SU-DHL-6 (cell line): ENCODE measurements around the gene NEBL.

Experiments used
- H2AFZ ChIP-seq: fragments of 200-600 bp; sonication (generic); 2 replicates; pipeline ENCODE4 v1.6.1; 2014; ENCODE audit warnings: low read depth, mild to moderate bottlenecking, moderate library complexity, mixed read lengths, antibody characterized with exemption, low read length; ENCODE audit not compliant: severe bottlenecking
- H3F3A ChIP-seq: fragments of 200-600 bp; shearing (Covaris generic); 2 replicates; pipeline ENCODE4 v1.6.0; 2016; ENCODE audit warnings: antibody characterized with exemption, mild to moderate bottlenecking; ENCODE audit not compliant: insufficient read depth
- H3K27ac ChIP-seq: fragments of 200-600 bp; sonication (generic); 2 replicates; pipeline ENCODE4 v1.5.1; 2016; ENCODE audit warnings: low read depth, mild to moderate bottlenecking, low read length, moderate library complexity, mixed read lengths
- H3K27me3 ChIP-seq: fragments of 200-600 bp; sonication (generic), shearing (Covaris generic); 2 replicates; pipeline ENCODE4 v1.6.0; 2014; ENCODE audit warnings: mild to moderate bottlenecking, low read length
- H3K36me3 ChIP-seq: fragments of 200-600 bp; sonication (generic); 2 replicates; pipeline ENCODE4 v1.6.1; 2014; ENCODE audit warnings: mild to moderate bottlenecking, low read length, mixed read lengths
- H3K4me2 ChIP-seq: fragments of 300-600, 200-600 bp; shearing (Covaris generic), sonication (generic); 2 replicates; pipeline ENCODE4 v1.6.0; 2014; ENCODE audit warnings: low read length, low read depth, mild to moderate bottlenecking; ENCODE audit not compliant: poor library complexity, severe bottlenecking
- H3K4me3 ChIP-seq: fragments of 200-600 bp; sonication (generic); 2 replicates; pipeline ENCODE4 v1.5.1; 2014; ENCODE audit warnings: antibody characterized with exemption, low read length, mild to moderate bottlenecking, mixed read lengths; ENCODE audit not compliant: insufficient read depth, poor library complexity, severe bottlenecking
- H3K79me2 ChIP-seq: fragments of 200-600 bp; sonication (generic); 2 replicates; pipeline ENCODE4 v1.6.1; 2014; ENCODE audit warnings: mild to moderate bottlenecking, low read length, moderate library complexity; ENCODE audit not compliant: insufficient read depth
- H3K9ac ChIP-seq: fragments of 200-600 bp; sonication (generic); 2 replicates; pipeline ENCODE4 v1.7.0; 2014; ENCODE audit warnings: mild to moderate bottlenecking, low read length
- H3K9me2 ChIP-seq: fragments of 200-600 bp; sonication (generic); replicated peaks from 2 replicates; pipeline ENCODE4 v1.6.1; 2014; ENCODE audit warnings: low read length; ENCODE audit not compliant: insufficient read depth
- H3K9me3 ChIP-seq: fragments of 200-600 bp; sonication (generic); 2 replicates; pipeline ENCODE4 v1.6.1; 2014; ENCODE audit warnings: low read length, mixed read lengths; ENCODE audit not compliant: insufficient read depth
- H4K20me1 ChIP-seq: fragments of 200-600 bp; sonication (generic); 2 replicates; pipeline ENCODE4 v1.6.1; 2014; ENCODE audit warnings: low read depth, mild to moderate bottlenecking, antibody characterized with exemption, low read length, moderate library complexity, mixed read lengths
- CTCF ChIP-seq: fragments of 200-600 bp; sonication (generic); IDR thresholded peaks from one replicate; pipeline ENCODE4 v1.5.1; 2017; ENCODE audit warnings: antibody characterized with exemption, mild to moderate bottlenecking, low read length, moderate library complexity; ENCODE audit not compliant: insufficient read depth, poor library complexity, severe bottlenecking
- EZH2phosphoT487 ChIP-seq: fragments of 200-600 bp; sonication (generic), shearing (Covaris generic); conservative IDR thresholded peaks from 2 replicates; pipeline ENCODE4 v1.6.1; 2018; ENCODE audit warnings: mild to moderate bottlenecking, antibody characterized with exemption, low read length, moderate library complexity, mixed read lengths

NEBL gene

DNA sequence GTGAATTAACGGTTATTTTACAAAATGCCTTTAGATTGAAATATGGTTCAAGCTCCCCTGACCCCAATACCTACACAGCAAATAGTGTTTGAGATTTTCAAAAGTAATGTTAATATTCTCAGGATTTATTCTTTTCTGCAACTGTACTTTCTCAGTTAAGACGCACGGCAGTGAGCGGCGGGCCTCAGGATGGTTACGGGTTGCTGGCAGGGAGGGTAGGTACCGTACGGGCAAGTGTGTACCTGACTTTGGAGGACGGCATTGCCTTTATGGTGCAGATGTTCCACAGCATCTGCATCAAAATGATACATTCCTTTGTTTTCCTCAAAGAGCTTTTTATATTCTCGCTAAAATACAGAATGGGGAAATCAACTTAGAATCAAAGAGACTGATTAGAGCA is 44.8 kb downstream of the NEBL start:
- H3K36me3 ChIP-seq: no peaks in the 10 kb centered on the region
- no peaks in the 10 kb centered on the region for H3F3A ChIP-seq
- no peaks in the 10 kb centered on the region for H3K79me2 ChIP-seq
- H3K9me2 ChIP-seq: no peaks in the 10 kb centered on the region
- no peaks in the 10 kb centered on the region for H3K9me3 ChIP-seq
- no peak overlapping the region for H3K4me2 ChIP-seq
- H4K20me1 ChIP-seq: no peaks in the 10 kb centered on the region
- no peak overlapping the region for H3K4me3 ChIP-seq
- H3K27me3 ChIP-seq: no peaks in the 10 kb centered on the region
- H2AFZ ChIP-seq: no peak overlapping the region
- H3K27ac ChIP-seq: no peak overlapping the region
- TF ChIP-seq CTCF: no peak
- TF ChIP-seq EZH2phosphoT487: no peak
- no peak overlapping the region for H3K9ac ChIP-seq

GRCh38 chr10:20847512-20847911 is 49.6 kb downstream of the NEBL start:
- H4K20me1 ChIP-seq: no peaks in the 10 kb centered on the region
- TF ChIP-seq CTCF (no peak), EZH2phosphoT487 (no peak)
- H3F3A ChIP-seq: no peaks in the 10 kb centered on the region
- H3K36me3 ChIP-seq: no peaks in the 10 kb centered on the region
- no peaks in the 10 kb centered on the region for H3K79me2 ChIP-seq
- no peak overlapping the region for H3K4me2 ChIP-seq
- no peak overlapping the region for H2AFZ ChIP-seq
- no peak overlapping the region for H3K4me3 ChIP-seq
- no peaks in the 10 kb centered on the region for H3K9me3 ChIP-seq
- H3K9me2 ChIP-seq: no peaks in the 10 kb centered on the region
- H3K27me3 ChIP-seq: no peaks in the 10 kb centered on the region
- no peak overlapping the region for H3K9ac ChIP-seq
- no peak overlapping the region for H3K27ac ChIP-seq

GRCh38 chr10:20846263-20846662 is 50.8 kb downstream of the NEBL start:
- H3K9ac ChIP-seq: no peak overlapping the region
- H3K4me2 ChIP-seq: no peak overlapping the region
- no peaks in the 10 kb centered on the region for H3F3A ChIP-seq
- H2AFZ ChIP-seq: no peak overlapping the region
- H3K27ac ChIP-seq: no peak overlapping the region
- H3K36me3 ChIP-seq: no peaks in the 10 kb centered on the region
- H3K4me3 ChIP-seq: no peak overlapping the region
- TF ChIP-seq EZH2phosphoT487: no peak
- no peak for TF ChIP-seq CTCF
- H4K20me1 ChIP-seq: no peaks in the 10 kb centered on the region
- H3K27me3 ChIP-seq: no peaks in the 10 kb centered on the region
- no peaks in the 10 kb centered on the region for H3K79me2 ChIP-seq
- H3K9me2 ChIP-seq: no peaks in the 10 kb centered on the region
- H3K9me3 ChIP-seq: no peaks in the 10 kb centered on the region

DNA sequence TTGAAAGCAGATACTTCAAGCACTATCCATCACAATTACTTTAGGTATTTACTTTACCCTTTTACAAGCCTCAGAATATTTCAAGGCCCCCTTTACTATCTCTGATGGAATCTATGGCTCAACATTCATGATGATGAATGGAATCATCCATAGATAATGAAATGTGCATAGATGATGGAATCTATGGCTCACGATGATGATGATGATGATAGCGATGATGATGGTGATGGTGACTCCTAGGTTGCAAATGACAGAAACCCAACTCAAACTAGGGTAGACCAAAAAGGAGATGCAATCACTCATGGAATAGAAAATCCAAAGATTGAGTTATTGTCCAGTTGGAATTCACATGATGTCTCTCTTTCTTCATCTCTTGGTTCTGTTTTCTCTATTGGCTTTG is 55.7 kb downstream of the NEBL start:
- H3F3A ChIP-seq: no peaks in the 10 kb centered on the region
- no peak overlapping the region for H3K4me2 ChIP-seq
- no peaks in the 10 kb centered on the region for H3K27me3 ChIP-seq
- H3K9me2 ChIP-seq: no peaks in the 10 kb centered on the region
- H3K4me3 ChIP-seq: no peak overlapping the region
- no peaks in the 10 kb centered on the region for H3K79me2 ChIP-seq
- no peak for TF ChIP-seq EZH2phosphoT487
- no peak for TF ChIP-seq CTCF
- H3K9me3 ChIP-seq: no peaks in the 10 kb centered on the region
- no peaks in the 10 kb centered on the region for H4K20me1 ChIP-seq
- no peak overlapping the region for H3K27ac ChIP-seq
- no peak overlapping the region for H3K9ac ChIP-seq
- H3K36me3 ChIP-seq: no peaks in the 10 kb centered on the region
- H2AFZ ChIP-seq: no peak overlapping the region
